ENCODE data around the gene TMEM219.

The TMEM219 gene

DNA sequence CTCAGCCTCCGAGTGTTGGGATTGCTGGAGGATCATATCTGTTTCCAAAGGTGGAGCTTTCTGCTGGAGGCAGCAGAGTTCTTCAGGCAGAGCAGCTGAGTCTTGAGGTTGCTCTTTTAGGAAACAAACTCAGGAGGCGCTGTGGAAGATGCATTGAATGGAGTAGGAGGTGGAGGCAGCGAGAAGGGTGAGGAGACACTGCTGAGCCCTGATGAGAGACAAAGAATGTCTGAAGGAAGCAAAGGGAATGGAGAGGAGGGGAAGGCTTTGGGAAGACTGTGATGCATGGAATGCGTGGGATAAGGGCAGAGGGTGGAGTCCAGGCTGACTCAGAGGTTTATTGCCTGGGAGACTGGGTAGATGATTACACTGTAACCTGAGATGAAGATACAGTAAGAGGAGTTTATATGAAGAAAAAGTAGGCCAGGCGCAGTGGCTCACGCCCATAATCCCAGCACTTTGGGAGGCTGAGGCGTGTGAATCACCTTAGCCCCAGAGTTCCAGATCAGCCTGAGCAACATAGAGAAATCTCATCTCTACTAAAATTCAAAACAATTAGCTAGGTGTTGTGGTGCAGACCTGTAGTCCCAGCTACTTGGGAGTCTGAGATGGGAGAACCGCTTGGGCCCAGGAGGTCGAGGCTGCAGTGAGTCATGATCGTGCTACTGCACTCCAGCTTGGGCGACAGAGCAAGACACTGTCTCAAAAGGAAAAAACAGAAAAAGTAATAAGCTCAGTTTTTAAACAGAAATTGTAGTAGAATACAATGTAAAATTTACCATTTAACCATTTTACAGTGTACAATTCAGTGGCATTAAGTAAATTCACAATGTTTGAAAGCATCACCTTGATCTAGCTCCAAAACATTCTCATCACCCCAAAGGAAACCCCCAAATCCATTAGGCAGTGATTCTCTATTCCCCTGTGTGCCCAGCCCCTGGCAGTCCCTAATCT lies 17.8 kb upstream of the TMEM219 start (continued):
- TF ChIP-seq, protein P1, sequence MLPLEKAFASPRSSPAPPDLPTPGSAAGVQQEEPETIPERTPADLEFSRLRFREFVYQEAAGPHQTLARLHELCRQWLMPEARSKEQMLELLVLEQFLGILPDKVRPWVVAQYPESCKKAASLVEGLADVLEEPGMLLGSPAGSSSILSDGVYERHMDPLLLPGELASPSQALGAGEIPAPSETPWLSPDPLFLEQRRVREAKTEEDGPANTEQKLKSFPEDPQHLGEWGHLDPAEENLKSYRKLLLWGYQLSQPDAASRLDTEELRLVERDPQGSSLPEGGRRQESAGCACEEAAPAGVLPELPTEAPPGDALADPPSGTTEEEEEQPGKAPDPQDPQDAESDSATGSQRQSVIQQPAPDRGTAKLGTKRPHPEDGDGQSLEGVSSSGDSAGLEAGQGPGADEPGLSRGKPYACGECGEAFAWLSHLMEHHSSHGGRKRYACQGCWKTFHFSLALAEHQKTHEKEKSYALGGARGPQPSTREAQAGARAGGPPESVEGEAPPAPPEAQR (tag by site-specific recombination; IDR thresholded peaks at IDR 0.05), result no peak
- TF ChIP-seq RBAK (tag by site-specific recombination; IDR thresholded peaks at IDR 0.05) (no peak), ZNF404 (tag by site-specific recombination; IDR thresholded peaks at IDR 0.05) (no peak), ZNF266 (tag by site-specific recombination; IDR thresholded peaks at IDR 0.05; ENCODE audit: low read depth) (no peak), YY1 (tag by site-specific recombination; IDR thresholded peaks at IDR 0.05) (no peak), ZNF677 (tag by site-specific recombination; IDR thresholded peaks at IDR 0.05) (no peak), ZNF174 (tag by site-specific recombination; IDR thresholded peaks at IDR 0.05) (no peak), ZFP41 (tag by site-specific recombination; IDR thresholded peaks at IDR 0.05; ENCODE audit: borderline replicate concordance) (no peak), SP3 (tag by site-specific recombination; IDR thresholded peaks at IDR 0.05) (peak; percentile 79), ZXDB (tag by site-specific recombination; IDR thresholded peaks at IDR 0.05) (peak; percentile 91), ZNF585B (tag by site-specific recombination; IDR thresholded peaks at IDR 0.05) (no peak), ZNF626 (tag by site-specific recombination; IDR thresholded peaks at IDR 0.05) (no peak), ZNF157 (tag by site-specific recombination; IDR thresholded peaks at IDR 0.05) (no peak), KLF1 (tag by site-specific recombination; IDR thresholded peaks at IDR 0.05) (peak; percentile 99), ZNF623 (tag by site-specific recombination; IDR thresholded peaks at IDR 0.05) (no peak), ZNF624 (tag by site-specific recombination; IDR thresholded peaks at IDR 0.05) (no peak), SP2 (tag by site-specific recombination; IDR thresholded peaks at IDR 0.05) (peak; percentile 71), ZNF10 (tag by site-specific recombination; IDR thresholded peaks at IDR 0.05) (peak; percentile 9; the same call in 1 of the 2 replicates), ZNF830 (tag by site-specific recombination; IDR thresholded peaks at IDR 0.05; ENCODE audit: low read depth) (no peak), KLF8 (tag by site-specific recombination; IDR thresholded peaks at IDR 0.05) (peak; percentile 97), ZNF530 (tag by site-specific recombination; IDR thresholded peaks at IDR 0.05; ENCODE audit: low read depth) (no peak), KLF7 (tag by site-specific recombination; IDR thresholded peaks at IDR 0.05; ENCODE audit: borderline replicate concordance) (peak; percentile 98), KLF10 (tag by site-specific recombination; IDR thresholded peaks at IDR 0.05) (peak; percentile 56)
- TF ChIP-seq, protein P2, sequence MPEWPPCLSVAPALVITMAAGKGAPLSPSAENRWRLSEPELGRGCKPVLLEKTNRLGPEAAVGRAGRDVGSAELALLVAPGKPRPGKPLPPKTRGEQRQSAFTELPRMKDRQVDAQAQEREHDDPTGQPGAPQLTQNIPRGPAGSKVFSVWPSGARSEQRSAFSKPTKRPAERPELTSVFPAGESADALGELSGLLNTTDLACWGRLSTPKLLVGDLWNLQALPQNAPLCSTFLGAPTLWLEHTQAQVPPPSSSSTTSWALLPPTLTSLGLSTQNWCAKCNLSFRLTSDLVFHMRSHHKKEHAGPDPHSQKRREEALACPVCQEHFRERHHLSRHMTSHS (tag by site-specific recombination; IDR thresholded peaks at IDR 0.05), result no peak
- TF ChIP-seq, protein P3, sequence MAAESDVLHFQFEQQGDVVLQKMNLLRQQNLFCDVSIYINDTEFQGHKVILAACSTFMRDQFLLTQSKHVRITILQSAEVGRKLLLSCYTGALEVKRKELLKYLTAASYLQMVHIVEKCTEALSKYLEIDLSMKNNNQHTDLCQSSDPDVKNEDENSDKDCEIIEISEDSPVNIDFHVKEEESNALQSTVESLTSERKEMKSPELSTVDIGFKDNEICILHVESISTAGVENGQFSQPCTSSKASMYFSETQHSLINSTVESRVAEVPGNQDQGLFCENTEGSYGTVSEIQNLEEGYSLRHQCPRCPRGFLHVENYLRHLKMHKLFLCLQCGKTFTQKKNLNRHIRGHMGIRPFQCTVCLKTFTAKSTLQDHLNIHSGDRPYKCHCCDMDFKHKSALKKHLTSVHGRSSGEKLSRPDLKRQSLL (tag by site-specific recombination; IDR thresholded peaks at IDR 0.05), result peak; percentile 80; the same call in 1 of the 2 replicates
- TF ChIP-seq, protein P4, sequence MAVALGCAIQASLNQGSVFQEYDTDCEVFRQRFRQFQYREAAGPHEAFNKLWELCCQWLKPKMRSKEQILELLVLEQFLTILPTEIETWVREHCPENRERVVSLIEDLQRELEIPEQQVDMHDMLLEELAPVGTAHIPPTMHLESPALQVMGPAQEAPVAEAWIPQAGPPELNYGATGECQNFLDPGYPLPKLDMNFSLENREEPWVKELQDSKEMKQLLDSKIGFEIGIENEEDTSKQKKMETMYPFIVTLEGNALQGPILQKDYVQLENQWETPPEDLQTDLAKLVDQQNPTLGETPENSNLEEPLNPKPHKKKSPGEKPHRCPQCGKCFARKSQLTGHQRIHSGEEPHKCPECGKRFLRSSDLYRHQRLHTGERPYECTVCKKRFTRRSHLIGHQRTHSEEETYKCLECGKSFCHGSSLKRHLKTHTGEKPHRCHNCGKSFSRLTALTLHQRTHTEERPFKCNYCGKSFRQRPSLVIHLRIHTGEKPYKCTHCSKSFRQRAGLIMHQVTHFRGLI (tag by site-specific recombination; IDR thresholded peaks at IDR 0.05), result no peak
- TF ChIP-seq, protein P5, sequence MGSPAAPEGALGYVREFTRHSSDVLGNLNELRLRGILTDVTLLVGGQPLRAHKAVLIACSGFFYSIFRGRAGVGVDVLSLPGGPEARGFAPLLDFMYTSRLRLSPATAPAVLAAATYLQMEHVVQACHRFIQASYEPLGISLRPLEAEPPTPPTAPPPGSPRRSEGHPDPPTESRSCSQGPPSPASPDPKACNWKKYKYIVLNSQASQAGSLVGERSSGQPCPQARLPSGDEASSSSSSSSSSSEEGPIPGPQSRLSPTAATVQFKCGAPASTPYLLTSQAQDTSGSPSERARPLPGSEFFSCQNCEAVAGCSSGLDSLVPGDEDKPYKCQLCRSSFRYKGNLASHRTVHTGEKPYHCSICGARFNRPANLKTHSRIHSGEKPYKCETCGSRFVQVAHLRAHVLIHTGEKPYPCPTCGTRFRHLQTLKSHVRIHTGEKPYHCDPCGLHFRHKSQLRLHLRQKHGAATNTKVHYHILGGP (tag by site-specific recombination; IDR thresholded peaks at IDR 0.05), result no peak
- TF ChIP-seq, protein P6, sequence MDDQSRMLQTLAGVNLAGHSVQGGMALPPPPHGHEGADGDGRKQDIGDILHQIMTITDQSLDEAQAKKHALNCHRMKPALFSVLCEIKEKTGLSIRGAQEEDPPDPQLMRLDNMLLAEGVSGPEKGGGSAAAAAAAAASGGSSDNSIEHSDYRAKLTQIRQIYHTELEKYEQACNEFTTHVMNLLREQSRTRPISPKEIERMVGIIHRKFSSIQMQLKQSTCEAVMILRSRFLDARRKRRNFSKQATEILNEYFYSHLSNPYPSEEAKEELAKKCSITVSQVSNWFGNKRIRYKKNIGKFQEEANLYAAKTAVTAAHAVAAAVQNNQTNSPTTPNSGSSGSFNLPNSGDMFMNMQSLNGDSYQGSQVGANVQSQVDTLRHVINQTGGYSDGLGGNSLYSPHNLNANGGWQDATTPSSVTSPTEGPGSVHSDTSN (CRISPR knock-in tag; IDR thresholded peaks at IDR 0.05), result no peak
- TF ChIP-seq, protein P7, sequence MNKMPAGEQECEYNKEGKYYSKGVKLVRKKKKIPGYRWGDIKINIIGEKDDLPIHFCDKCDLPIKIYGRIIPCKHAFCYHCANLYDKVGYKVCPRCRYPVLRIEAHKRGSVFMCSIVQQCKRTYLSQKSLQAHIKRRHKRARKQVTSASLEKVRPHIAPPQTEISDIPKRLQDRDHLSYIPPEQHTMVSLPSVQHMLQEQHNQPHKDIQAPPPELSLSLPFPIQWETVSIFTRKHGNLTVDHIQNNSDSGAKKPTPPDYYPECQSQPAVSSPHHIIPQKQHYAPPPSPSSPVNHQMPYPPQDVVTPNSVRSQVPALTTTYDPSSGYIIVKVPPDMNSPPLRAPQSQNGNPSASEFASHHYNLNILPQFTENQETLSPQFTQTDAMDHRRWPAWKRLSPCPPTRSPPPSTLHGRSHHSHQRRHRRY (tag by site-specific recombination; IDR thresholded peaks at IDR 0.05), result no peak

Measured in HEK293 (cell line).